ENCODE measurements around the gene MED13L. TPM values are rescaled to one million over a fixed set of nuclear protein-coding genes. Genes with fewer than 3 reads are reported as not detected.

MED13L gene
- total RNA-seq, 1 donor from 2014 or later: 97.7 TPM

DNA sequence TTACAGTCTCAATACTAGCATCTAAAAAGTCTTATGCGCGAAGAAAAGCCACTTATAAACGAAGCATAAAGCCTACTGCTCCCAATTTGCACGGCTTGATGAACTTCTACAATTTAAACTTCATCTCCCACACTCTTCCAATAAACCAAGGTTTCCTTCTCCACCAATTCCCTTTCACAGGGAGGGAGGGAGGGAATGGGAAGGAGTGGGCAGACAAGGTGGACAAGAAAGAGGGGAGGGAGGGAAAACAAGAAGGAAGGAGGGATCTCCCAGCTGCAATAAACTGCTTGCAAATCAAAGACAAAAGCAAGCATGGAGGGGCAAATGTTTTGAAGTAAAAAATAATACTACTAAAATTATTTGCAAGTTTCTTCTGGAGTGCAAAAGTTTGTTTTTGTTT is 64.5 kb downstream of the MED13L start:
- peaks cover 28% of the 10 kb centered on the region for H3K4me1 Mint-ChIP-seq (ENCODE audit: unreplicated experiment)

GRCh38 chr12:116210762-116211161 is 66.7 kb downstream of the MED13L start:
- Mint-ChIP-seq H3K4me3 (no peak overlapping the region), H3K9me3 (no peaks in the 10 kb centered on the region), H3K27me3 (no peaks in the 10 kb centered on the region), H3K4me1 (ENCODE audit: unreplicated experiment) (peaks cover 20% of the 10 kb centered on the region), H3K27ac (no peak overlapping the region), H3K36me3 (peaks cover 4% of the 10 kb centered on the region)
- TF ChIP-seq, protein P1, sequence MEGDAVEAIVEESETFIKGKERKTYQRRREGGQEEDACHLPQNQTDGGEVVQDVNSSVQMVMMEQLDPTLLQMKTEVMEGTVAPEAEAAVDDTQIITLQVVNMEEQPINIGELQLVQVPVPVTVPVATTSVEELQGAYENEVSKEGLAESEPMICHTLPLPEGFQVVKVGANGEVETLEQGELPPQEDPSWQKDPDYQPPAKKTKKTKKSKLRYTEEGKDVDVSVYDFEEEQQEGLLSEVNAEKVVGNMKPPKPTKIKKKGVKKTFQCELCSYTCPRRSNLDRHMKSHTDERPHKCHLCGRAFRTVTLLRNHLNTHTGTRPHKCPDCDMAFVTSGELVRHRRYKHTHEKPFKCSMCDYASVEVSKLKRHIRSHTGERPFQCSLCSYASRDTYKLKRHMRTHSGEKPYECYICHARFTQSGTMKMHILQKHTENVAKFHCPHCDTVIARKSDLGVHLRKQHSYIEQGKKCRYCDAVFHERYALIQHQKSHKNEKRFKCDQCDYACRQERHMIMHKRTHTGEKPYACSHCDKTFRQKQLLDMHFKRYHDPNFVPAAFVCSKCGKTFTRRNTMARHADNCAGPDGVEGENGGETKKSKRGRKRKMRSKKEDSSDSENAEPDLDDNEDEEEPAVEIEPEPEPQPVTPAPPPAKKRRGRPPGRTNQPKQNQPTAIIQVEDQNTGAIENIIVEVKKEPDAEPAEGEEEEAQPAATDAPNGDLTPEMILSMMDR (conservative IDR thresholded peaks at IDR 0.05): no peak
- no peak for DNase-seq (ENCODE audit: extremely low spot score, unreplicated experiment)

More for the DNA sequence above, 64.5 kb downstream of the MED13L start:
- H3K4me3 Mint-ChIP-seq: no peak overlapping the region
- H3K36me3 Mint-ChIP-seq: no peaks in the 10 kb centered on the region
- H3K9me3 Mint-ChIP-seq: no peaks in the 10 kb centered on the region
- TF ChIP-seq, protein P1 (conservative IDR thresholded peaks at IDR 0.05): no peak
- no peak for DNase-seq (ENCODE audit: extremely low spot score, unreplicated experiment)
- no peak overlapping the region for H3K27ac Mint-ChIP-seq
- H3K27me3 Mint-ChIP-seq: no peaks in the 10 kb centered on the region

- H3K4me3 Mint-ChIP-seq: no peak overlapping the region
Observed at GRCh38 chr12:116210131-116210530, 67.4 kb downstream of the MED13L start.

GRCh38 chr12:116209503-116209902 is 68.0 kb downstream of the MED13L start:
- Mint-ChIP-seq H3K36me3 (peaks cover 12% of the 10 kb centered on the region), H3K4me3 (no peak overlapping the region), H3K4me1 (ENCODE audit: unreplicated experiment) (peaks cover 17% of the 10 kb centered on the region), H3K27ac (no peak overlapping the region), H3K9me3 (no peaks in the 10 kb centered on the region), H3K27me3 (no peaks in the 10 kb centered on the region)
- DNase-seq (ENCODE audit: extremely low spot score, unreplicated experiment): no peak
- TF ChIP-seq, protein P1 (conservative IDR thresholded peaks at IDR 0.05): no peak

More at GRCh38 chr12:116210131-116210530, 67.4 kb downstream of the MED13L start:
- no peak for DNase-seq (ENCODE audit: extremely low spot score, unreplicated experiment)
- H3K27me3 Mint-ChIP-seq: no peaks in the 10 kb centered on the region
- H3K4me1 Mint-ChIP-seq (ENCODE audit: unreplicated experiment): peaks cover 17% of the 10 kb centered on the region
- peaks cover 6% of the 10 kb centered on the region for H3K36me3 Mint-ChIP-seq
- H3K27ac Mint-ChIP-seq: no peak overlapping the region
- TF ChIP-seq, protein P1 (conservative IDR thresholded peaks at IDR 0.05): no peak
- no peaks in the 10 kb centered on the region for H3K9me3 Mint-ChIP-seq

- peaks cover 15% of the 10 kb centered on the region for H3K36me3 Mint-ChIP-seq
- H3K4me1 Mint-ChIP-seq (ENCODE audit: unreplicated experiment): peaks cover 18% of the 10 kb centered on the region
- H3K9me3 Mint-ChIP-seq: no peaks in the 10 kb centered on the region
- no peak overlapping the region for H3K27ac Mint-ChIP-seq
- no peak overlapping the region for H3K4me3 Mint-ChIP-seq
- DNase-seq (ENCODE audit: extremely low spot score, unreplicated experiment): no peak
- TF ChIP-seq, protein P1 (conservative IDR thresholded peaks at IDR 0.05): no peak
- H3K27me3 Mint-ChIP-seq: no peaks in the 10 kb centered on the region
Observed at GRCh38 chr12:116207274-116207673, 70.2 kb downstream of the MED13L start.

DNA sequence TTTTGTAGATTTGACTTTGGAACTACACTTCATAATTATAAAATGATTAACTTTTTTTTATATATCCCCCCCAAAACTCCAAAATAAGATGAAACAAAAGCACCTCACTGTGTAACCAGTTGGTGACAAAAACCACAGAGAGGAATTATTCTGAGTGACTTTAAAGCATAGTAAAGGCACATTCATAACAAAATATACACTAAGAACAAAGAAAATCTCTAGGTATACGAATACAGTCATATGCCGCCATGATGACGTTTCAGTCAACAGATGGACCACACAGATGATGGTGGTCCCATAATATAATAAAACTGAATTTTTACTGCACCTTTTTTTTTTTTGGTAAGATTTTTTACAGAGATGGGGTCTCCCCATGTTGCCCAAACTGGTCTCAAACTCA is 70.7 kb downstream of the MED13L start:
- no peak overlapping the region for H3K27ac Mint-ChIP-seq
- TF ChIP-seq, protein P1 (conservative IDR thresholded peaks at IDR 0.05): no peak
- H3K36me3 Mint-ChIP-seq: peaks cover 15% of the 10 kb centered on the region
- DNase-seq (ENCODE audit: extremely low spot score, unreplicated experiment): no peak
- H3K4me1 Mint-ChIP-seq (ENCODE audit: unreplicated experiment): peaks cover 17% of the 10 kb centered on the region
- H3K27me3 Mint-ChIP-seq: no peaks in the 10 kb centered on the region
- H3K4me3 Mint-ChIP-seq: no peak overlapping the region
- no peaks in the 10 kb centered on the region for H3K9me3 Mint-ChIP-seq

All from type B pancreatic cell (in vitro differentiated cells).